ENCODE results near the gene RGS17.
"Not testable (repeated sequence)": the region's sequence is repeated elsewhere in the genome, so short reads cannot be mapped to it uniquely, and the experiment has no call there.

RGS17 gene

GRCh38 chr6:152981989-152982903, 148.8 kb downstream of the RGS17 start:
- in situ Hi-C loops (cut with HindIII; ENCODE audit: low pct_unique_long_range_greater_than_20kb, low sequenced_read_pairs), result no loop called here
- TF ChIP-seq JUND (IDR thresholded peaks at IDR 0.05; ENCODE audit: low read depth), result no peak
- DNase-seq (ENCODE audit: low read depth in 1 of 2, low spot score in 1 of 2), result no peak

- no peak for DNase-seq (ENCODE audit: low read depth in 1 of 2, low spot score in 1 of 2)
- in situ Hi-C loops (cut with HindIII; ENCODE audit: low pct_unique_long_range_greater_than_20kb, low sequenced_read_pairs), result no loop called here
Measured at GRCh38 chr6:152981219-152981618, 149.9 kb downstream of the RGS17 start.

GRCh38 chr6:152980656-152981055, 150.4 kb downstream of the RGS17 start:
- no peak for DNase-seq (ENCODE audit: low read depth in 1 of 2, low spot score in 1 of 2)
- in situ Hi-C loops (cut with HindIII; ENCODE audit: low pct_unique_long_range_greater_than_20kb, low sequenced_read_pairs), result no loop called here
- TF ChIP-seq JUND (IDR thresholded peaks at IDR 0.05; ENCODE audit: low read depth), result no peak

More at GRCh38 chr6:152981219-152981618, 149.9 kb downstream of the RGS17 start:
- no peak for TF ChIP-seq JUND (IDR thresholded peaks at IDR 0.05; ENCODE audit: low read depth)

GRCh38 chr6:152979116-152979515, 152.0 kb downstream of the RGS17 start:
- TF ChIP-seq JUND (IDR thresholded peaks at IDR 0.05; ENCODE audit: low read depth), result no peak
- DNase-seq (ENCODE audit: low read depth in 1 of 2, low spot score in 1 of 2), result no peak
- in situ Hi-C loops (cut with HindIII; ENCODE audit: low pct_unique_long_range_greater_than_20kb, low sequenced_read_pairs), result no loop called here

- in situ Hi-C loops (cut with HindIII; ENCODE audit: low pct_unique_long_range_greater_than_20kb, low sequenced_read_pairs), result no loop called here
- DNase-seq (ENCODE audit: low read depth in 1 of 2, low spot score in 1 of 2), result no peak
- no peak for TF ChIP-seq JUND (IDR thresholded peaks at IDR 0.05; ENCODE audit: low read depth)
Measured at GRCh38 chr6:152978058-152978457, 153.0 kb downstream of the RGS17 start.

- DNase-seq (ENCODE audit: low read depth in 1 of 2, low spot score in 1 of 2), result no peak
- in situ Hi-C loops (cut with HindIII; ENCODE audit: low pct_unique_long_range_greater_than_20kb, low sequenced_read_pairs), result no loop called here
- no peak for TF ChIP-seq JUND (IDR thresholded peaks at IDR 0.05; ENCODE audit: low read depth)
Measured at GRCh38 chr6:152977556-152977955, 153.5 kb downstream of the RGS17 start.

GRCh38 chr6:152976749-152977148, 154.3 kb downstream of the RGS17 start:
- DNase-seq (ENCODE audit: low read depth in 1 of 2, low spot score in 1 of 2), result no peak
- no peak for TF ChIP-seq JUND (IDR thresholded peaks at IDR 0.05; ENCODE audit: low read depth)
- in situ Hi-C loops (cut with HindIII; ENCODE audit: low pct_unique_long_range_greater_than_20kb, low sequenced_read_pairs), result no loop called here

- no peak for TF ChIP-seq JUND (IDR thresholded peaks at IDR 0.05; ENCODE audit: low read depth)
- DNase-seq (ENCODE audit: low read depth in 1 of 2, low spot score in 1 of 2), result no peak
- in situ Hi-C loops (cut with HindIII; ENCODE audit: low pct_unique_long_range_greater_than_20kb, low sequenced_read_pairs), result no loop called here
Measured at GRCh38 chr6:152975204-152975915, 155.7 kb downstream of the RGS17 start.

GRCh38 chr6:152973916-152974315, 157.2 kb downstream of the RGS17 start:
- TF ChIP-seq JUND (IDR thresholded peaks at IDR 0.05; ENCODE audit: low read depth), result no peak
- in situ Hi-C loops (cut with HindIII; ENCODE audit: low pct_unique_long_range_greater_than_20kb, low sequenced_read_pairs), result no loop called here

GRCh38 chr6:152969688-152970418, 161.2 kb downstream of the RGS17 start:
- in situ Hi-C loops (cut with HindIII; ENCODE audit: low pct_unique_long_range_greater_than_20kb, low sequenced_read_pairs), result no loop called here

More at GRCh38 chr6:152973916-152974315, 157.2 kb downstream of the RGS17 start:
- DNase-seq (ENCODE audit: low read depth in 1 of 2, low spot score in 1 of 2), result no peak

GRCh38 chr6:152966168-152966894, 164.8 kb downstream of the RGS17 start:
- DNase-seq (ENCODE audit: low read depth in 1 of 2, low spot score in 1 of 2); in situ Hi-C loops (cut with HindIII; ENCODE audit: low pct_unique_long_range_greater_than_20kb, low sequenced_read_pairs): not testable (repeated sequence)

More at GRCh38 chr6:152969688-152970418, 161.2 kb downstream of the RGS17 start:
- no peak for DNase-seq (ENCODE audit: low read depth in 1 of 2, low spot score in 1 of 2)
- no peak for TF ChIP-seq JUND (IDR thresholded peaks at IDR 0.05; ENCODE audit: low read depth)

GRCh38 chr6:152959333-152959732, 171.7 kb downstream of the RGS17 start:
- TF ChIP-seq JUND (IDR thresholded peaks at IDR 0.05; ENCODE audit: low read depth), result no peak
- no peak for DNase-seq (ENCODE audit: low read depth in 1 of 2, low spot score in 1 of 2)
- in situ Hi-C loops (cut with HindIII; ENCODE audit: low pct_unique_long_range_greater_than_20kb, low sequenced_read_pairs), result no loop called here

Data from T47D (cell line).